ENCODE results near the gene S100A8.
"Not testable (repeated sequence)": the region's sequence is repeated elsewhere in the genome, so short reads cannot be mapped to it uniquely, and the experiment has no call there.

Gene S100A8

GRCh38 chr1:153390938-153391710 is at the start of gene S100A8:
Gene S100A8 (minus strand): TSS chr1:153391073. CDS start chr1:153390535, 538 bp downstream.
- in situ Hi-C loops (cut with HindIII; ENCODE audit: low sequenced_read_pairs): no loop called here

GRCh38 chr1:153439273-153439672 is 48.4 kb upstream of the S100A8 start:
- in situ Hi-C loops (cut with HindIII; ENCODE audit: low sequenced_read_pairs): no loop called here

- in situ Hi-C loops (cut with HindIII; ENCODE audit: low sequenced_read_pairs): no loop called here
Observed at GRCh38 chr1:153438599-153438998, 47.7 kb upstream of the S100A8 start.

- in situ Hi-C loops (cut with HindIII; ENCODE audit: low sequenced_read_pairs): no loop called here
Observed at GRCh38 chr1:153437236-153437635, 46.4 kb upstream of the S100A8 start.

GRCh38 chr1:153434746-153435455 is 44.0 kb upstream of the S100A8 start:
- in situ Hi-C loops (cut with HindIII; ENCODE audit: low sequenced_read_pairs): no loop called here

- in situ Hi-C loops (cut with HindIII; ENCODE audit: low sequenced_read_pairs): no loop called here
Observed at GRCh38 chr1:153432874-153433681, 42.2 kb upstream of the S100A8 start.

GRCh38 chr1:153431928-153432327 is 41.1 kb upstream of the S100A8 start:
- in situ Hi-C loops (cut with HindIII; ENCODE audit: low sequenced_read_pairs): no loop called here

- in situ Hi-C loops (cut with HindIII; ENCODE audit: low sequenced_read_pairs): no loop called here
Observed at GRCh38 chr1:153431427-153431826, 40.6 kb upstream of the S100A8 start.

GRCh38 chr1:153431002-153431401 is 40.1 kb upstream of the S100A8 start:
- in situ Hi-C loops (cut with HindIII; ENCODE audit: low sequenced_read_pairs): no loop called here

GRCh38 chr1:153430561-153430960 is 39.7 kb upstream of the S100A8 start:
- in situ Hi-C loops (cut with HindIII; ENCODE audit: low sequenced_read_pairs): no loop called here

- in situ Hi-C loops (cut with HindIII; ENCODE audit: low sequenced_read_pairs): no loop called here
Observed at GRCh38 chr1:153430166-153430553, 39.3 kb upstream of the S100A8 start.

GRCh38 chr1:153429266-153430165 is 38.6 kb upstream of the S100A8 start:
- in situ Hi-C loops (cut with HindIII; ENCODE audit: low sequenced_read_pairs): no loop called here

GRCh38 chr1:153428791-153429190 is 37.9 kb upstream of the S100A8 start:
- in situ Hi-C loops (cut with HindIII; ENCODE audit: low sequenced_read_pairs): no loop called here

- in situ Hi-C loops (cut with HindIII; ENCODE audit: low sequenced_read_pairs): no loop called here
Observed at GRCh38 chr1:153428073-153428638, 37.3 kb upstream of the S100A8 start.

GRCh38 chr1:153426809-153427208 is 35.9 kb upstream of the S100A8 start:
- in situ Hi-C loops (cut with HindIII; ENCODE audit: low sequenced_read_pairs): no loop called here

GRCh38 chr1:153422450-153423068 is 31.7 kb upstream of the S100A8 start:
- in situ Hi-C loops (cut with HindIII; ENCODE audit: low sequenced_read_pairs): no loop called here

- in situ Hi-C loops (cut with HindIII; ENCODE audit: low sequenced_read_pairs): no loop called here
Observed at GRCh38 chr1:153420306-153420705, 29.4 kb upstream of the S100A8 start.

- in situ Hi-C loops (cut with HindIII; ENCODE audit: low sequenced_read_pairs): not testable (repeated sequence)
Observed at GRCh38 chr1:153419436-153419793, 28.5 kb upstream of the S100A8 start.

GRCh38 chr1:153418758-153419435 is 28.0 kb upstream of the S100A8 start:
- in situ Hi-C loops (cut with HindIII; ENCODE audit: low sequenced_read_pairs): not testable (repeated sequence)
